ENCODE data around the gene SHISAL2B.
"Not testable (repeated sequence)": the region's sequence is repeated elsewhere in the genome, so short reads cannot be mapped to it uniquely, and the experiment has no call there.

SHISAL2B gene

GRCh38 chr5:64690417-64691151 is at the start of gene SHISAL2B:
TSS of gene SHISAL2B (plus strand) at chr5:64690503. CDS start at chr5:64690624, 121 bp downstream.
- DNase-seq = no peak

DNA sequence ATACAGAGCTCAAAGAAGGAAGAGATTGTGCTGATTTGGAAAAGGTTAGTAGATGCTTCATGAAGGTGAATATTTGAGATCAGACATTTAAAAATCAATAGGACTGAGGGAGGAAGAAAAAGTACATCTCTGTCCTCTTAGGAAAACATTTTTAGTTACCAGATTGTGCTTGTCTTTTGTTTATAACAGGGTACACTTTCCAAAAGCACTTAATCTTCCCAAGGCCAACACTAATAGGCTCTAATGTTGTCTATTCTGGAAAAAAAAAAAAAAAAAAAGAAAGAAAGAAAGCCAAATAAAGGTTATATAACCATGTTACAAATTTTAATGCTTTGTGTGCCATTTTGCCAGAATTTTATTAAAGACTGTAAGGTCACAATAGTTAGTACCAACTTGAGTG is 45.5 kb upstream of the SHISAL2B start:
- DNase-seq = no peak

DNA sequence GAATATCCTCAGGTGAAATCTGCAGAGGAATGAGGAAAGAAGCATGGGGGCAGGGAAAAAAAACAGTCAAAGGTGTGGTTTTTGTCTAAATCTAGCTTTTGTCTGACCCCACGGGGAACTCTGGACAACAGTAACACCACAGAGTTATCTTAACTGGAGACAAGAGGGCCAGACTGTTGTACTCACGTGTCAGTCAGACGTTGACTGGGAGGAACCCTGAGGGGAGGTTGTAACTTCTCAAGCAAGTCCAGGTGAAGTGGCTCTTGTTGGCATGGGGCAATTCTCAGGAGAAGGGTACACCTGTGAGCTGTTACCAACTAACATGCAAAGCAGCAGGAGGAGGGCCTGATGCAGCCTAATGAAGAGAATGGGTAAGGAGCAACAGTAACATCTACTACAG is 44.1 kb upstream of the SHISAL2B start:
- no peak for DNase-seq

DNA sequence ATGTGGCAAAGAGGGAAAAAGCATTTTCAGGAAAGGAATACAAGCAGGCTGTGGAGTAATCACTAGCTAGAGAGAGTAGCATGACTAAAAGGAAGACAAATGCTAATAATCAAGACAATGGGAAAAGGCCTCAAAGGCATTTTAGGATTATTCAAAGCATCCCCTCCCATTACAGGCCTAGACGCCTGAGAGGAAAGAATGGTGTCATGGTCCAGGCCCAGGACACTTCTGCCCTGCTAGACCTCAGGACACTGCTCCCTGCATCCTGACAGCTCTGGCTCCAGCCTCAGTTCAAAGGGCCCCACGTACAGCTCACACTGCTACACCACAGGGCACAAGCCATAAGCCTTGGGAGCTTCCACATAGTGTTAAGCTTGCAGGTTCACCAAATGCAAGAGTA is 40.8 kb upstream of the SHISAL2B start:
- no peak for DNase-seq

- DNase-seq = no peak
Measured at GRCh38 chr5:64653766-64654560, 36.3 kb upstream of the SHISAL2B start.

- no peak for DNase-seq
Measured at GRCh38 chr5:64654561-64654938, 35.8 kb upstream of the SHISAL2B start.

GRCh38 chr5:64655596-64655995 is 34.7 kb upstream of the SHISAL2B start:
- DNase-seq = no peak

GRCh38 chr5:64659289-64659688 is 31.0 kb upstream of the SHISAL2B start:
- no peak for DNase-seq

- not testable (repeated sequence) for DNase-seq
Measured at GRCh38 chr5:64663181-64663580, 27.1 kb upstream of the SHISAL2B start.

DNA sequence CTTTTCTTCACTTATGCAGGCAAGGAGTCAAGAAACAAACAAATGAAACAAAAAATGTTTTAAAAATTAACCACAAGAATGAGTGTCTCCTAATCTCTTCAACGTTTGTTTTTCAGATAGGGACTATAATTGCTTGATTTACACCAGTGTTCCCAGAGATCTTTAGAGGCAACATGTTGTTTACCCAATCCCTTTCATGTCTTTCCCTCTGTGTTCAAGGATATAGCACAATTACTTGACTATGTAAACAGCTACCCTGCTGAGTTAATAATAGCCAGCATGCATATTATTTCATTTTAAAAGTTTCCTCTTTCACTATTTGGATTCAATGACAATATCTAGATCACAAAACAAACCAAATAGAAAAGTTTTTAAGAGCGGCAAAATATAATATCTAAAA is 25.1 kb upstream of the SHISAL2B start:
- no peak for DNase-seq

DNA sequence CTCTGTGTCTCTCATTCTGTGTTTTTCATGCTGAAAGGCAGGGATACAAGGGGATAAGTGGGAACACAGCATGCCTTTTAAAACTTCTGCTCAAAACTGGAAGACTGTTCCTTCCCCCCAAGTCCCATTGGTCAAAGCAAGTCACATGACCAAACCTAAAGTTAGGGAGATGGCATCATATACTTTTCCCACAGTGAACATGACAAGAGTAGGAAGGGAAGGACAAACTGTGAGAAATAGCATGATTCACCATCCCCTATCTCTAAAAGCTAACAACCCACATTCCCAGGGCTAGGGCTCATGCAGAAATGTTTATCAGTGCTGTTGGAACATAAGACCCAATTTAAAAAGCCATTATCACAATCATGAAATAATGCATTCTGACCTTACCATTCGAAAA is 24.2 kb upstream of the SHISAL2B start:
- no peak for DNase-seq

- no peak for DNase-seq
Measured at GRCh38 chr5:64667068-64667467, 23.2 kb upstream of the SHISAL2B start.

GRCh38 chr5:64670277-64670676 is 20.0 kb upstream of the SHISAL2B start:
- no peak for DNase-seq

DNA sequence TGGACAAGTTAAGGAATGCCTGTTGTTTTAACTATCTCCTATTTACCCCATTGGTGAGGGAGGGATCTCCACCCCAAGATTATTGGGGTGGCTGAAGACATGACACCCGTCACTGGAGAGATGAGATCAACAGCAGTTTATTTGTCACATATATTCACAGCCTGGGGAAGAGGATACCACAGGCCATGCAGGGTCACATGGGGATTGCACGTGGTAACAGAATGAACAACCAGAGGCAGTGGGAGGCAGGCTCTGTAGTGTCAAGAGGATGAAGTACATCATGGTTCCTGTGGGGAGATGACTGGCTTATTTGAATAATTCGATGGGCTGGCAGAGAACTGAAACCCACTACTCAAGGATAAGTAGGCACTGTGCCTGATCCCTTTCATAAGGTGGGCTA is 18.6 kb upstream of the SHISAL2B start:
- DNase-seq = no peak

- no peak for DNase-seq
Measured at GRCh38 chr5:64678374-64678773, 11.9 kb upstream of the SHISAL2B start.

DNA sequence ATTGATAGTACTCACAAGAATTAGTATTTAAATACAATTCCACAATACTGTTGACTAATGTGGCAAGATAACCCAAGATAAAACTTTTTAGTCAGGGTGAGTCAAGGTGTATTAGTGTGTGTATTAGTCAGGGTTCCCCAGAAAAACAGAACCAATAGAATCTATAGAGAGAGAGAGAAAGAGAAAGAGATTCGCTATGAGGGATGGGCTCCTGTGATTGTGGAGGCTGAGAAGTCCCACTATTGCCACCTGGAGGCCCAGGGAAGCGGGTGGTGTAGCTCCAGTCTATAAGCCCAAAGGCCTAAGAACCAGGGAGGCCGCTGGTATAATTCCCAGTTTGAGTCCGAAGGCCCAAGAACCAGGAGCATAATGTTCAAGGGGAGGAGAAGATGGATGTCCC is 10.0 kb upstream of the SHISAL2B start:
- DNase-seq = no peak

DNA sequence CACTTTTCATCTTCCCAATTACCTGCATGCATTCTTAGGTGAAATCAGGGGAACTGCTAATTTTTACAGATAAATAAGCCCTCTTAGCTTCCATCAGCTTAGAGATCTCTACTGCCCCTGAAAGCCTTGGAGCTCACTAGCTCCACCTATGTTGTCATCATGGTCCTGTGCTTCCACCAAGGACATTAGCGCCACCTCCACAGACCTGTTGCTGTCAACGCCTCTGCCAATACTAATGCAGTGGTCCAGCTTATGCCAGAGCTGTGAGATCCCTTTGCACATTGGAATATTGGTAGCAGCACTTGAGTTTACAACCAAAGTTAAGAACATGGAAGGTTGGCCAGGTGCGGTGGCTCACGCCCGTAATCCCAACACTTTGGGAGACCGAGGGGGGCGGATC is 7.7 kb upstream of the SHISAL2B start:
- DNase-seq = no peak

DNA sequence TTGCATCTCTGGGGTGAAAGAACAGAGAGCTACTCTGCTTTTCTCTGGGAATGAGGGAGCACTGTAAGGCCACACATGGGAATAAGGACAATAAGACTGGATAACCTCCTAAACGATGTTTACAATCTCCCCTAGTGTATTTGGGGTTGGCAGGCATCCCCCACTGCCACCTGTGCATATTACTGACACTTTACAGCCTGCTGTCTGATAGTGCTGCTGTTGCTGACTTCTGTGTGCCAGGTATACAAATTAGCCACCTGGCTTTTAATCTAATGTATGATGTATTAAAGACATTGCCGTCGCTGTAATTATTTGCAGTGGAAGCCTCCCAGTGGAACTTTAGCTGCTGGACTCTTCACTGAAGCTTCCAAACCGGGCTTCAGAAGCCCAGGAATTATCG is 4.4 kb upstream of the SHISAL2B start:
- no peak for DNase-seq

DNA sequence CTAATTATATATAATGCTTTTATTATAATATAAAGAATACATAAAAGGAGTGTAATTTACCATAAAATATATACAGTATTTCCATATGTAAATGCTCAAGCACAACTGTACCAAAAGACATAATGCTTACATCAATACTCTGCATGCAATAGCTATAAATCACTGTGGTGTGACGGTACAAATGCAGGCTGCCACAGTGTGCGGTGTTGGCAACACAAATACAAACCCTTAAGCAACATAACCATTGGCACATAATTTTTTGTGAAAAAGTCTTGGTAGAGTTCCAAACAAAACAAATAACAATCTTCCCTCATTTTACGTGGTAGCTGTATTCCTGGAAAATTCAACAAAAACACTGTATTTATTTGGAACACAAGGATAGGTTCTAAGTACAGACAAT is 1.9 kb upstream of the SHISAL2B start:
- no peak for DNase-seq

- no peak for DNase-seq
Measured at GRCh38 chr5:64688965-64689364, 1.3 kb upstream of the SHISAL2B start.

DNA sequence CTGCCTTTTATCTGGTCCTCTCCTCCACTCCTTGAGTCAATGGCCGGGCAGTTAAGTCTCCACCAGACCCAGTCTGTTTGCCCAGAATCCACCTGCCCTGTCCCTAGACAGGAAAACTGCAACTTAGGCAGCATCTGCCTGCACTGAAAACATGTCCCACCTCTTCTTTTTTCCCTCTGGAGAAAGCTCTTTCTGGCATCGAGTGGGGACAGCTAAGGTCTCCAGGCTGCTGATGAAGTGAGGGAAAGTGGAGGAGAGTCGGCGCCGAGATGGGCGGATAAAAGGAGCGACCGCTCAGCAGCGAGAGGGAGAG is 243 bp upstream of the SHISAL2B start:
- DNase-seq = no peak

DNA sequence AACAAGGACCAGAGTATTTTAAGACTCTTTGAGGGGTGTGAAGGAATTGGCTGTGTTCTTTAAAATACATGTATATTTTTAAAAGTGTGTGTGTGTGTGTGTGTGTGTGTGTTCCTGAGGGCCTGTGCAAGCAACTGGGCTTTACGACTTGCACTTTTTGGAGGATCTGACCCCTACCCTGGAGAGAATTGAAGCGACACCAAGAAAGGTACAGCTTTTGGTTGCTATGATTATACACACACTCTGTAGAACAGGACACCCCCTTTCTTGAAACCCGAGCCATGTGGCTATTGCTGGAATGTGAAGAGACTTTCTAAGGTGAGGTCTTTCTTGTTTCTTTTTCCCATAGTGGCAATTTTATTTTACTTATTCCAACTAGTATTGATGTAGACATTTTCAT is 988 bp downstream of the SHISAL2B start:
- no peak for DNase-seq

GRCh38 chr5:64693636-64694035 is 3.3 kb downstream of the SHISAL2B start:
- no peak for DNase-seq

GRCh38 chr5:64696414-64696813 is 6.1 kb downstream of the SHISAL2B start:
- not testable (repeated sequence) for DNase-seq

- DNase-seq = no peak
Measured at GRCh38 chr5:64700765-64701164, 10.5 kb downstream of the SHISAL2B start.

Measured in NK-92 treated with Interleukin-12 subunit alpha and Interleukin-12 subunit beta, amount 100 ng/mL, for 24 hours (cell line).